Measurements from ENCODE around the gene LARGE2.

The LARGE2 gene

GRCh38 chr11:45909594-45910475 is 12.6 kb upstream of the LARGE2 start:
- no peak overlapping the region for H2BK120ac ChIP-seq (ENCODE audit: insufficient read depth, low read length, poor library complexity)
- no peak overlapping the region for H3K18ac ChIP-seq (ENCODE audit: low read length)
- no peak overlapping the region for H3K27ac ChIP-seq (ENCODE audit: low read depth, low read length)
- H2AK5ac ChIP-seq (ENCODE audit: low read length), result no peak overlapping the region
- H3K23ac ChIP-seq (ENCODE audit: low read length), result no peak overlapping the region
- WGBS (ENCODE audit: extremely low coverage, insufficient coverage, insufficient read length), result no CpG with 5 or more reads among the region's 32 CpGs
- H3K4me1 ChIP-seq (ENCODE audit: control insufficient read depth in 1 of 2, insufficient read depth in 2 of 2, low read length in 2 of 2), result peaks cover 15 to 16% of the 10 kb centered on the region in 2 experiments
- H3K4ac ChIP-seq (ENCODE audit: low read depth, low read length), result no peak overlapping the region
- no peaks in the 10 kb centered on the region for H3K27me3 ChIP-seq (ENCODE audit: insufficient read depth, low read length)
- H3K79me1 ChIP-seq (ENCODE audit: low read length), result peaks cover 5% of the 10 kb centered on the region
- no peak overlapping the region for H3K14ac ChIP-seq (ENCODE audit: low read length)
- H2BK12ac ChIP-seq (ENCODE audit: low read length), result no peak overlapping the region
- no peak overlapping the region for H2AFZ ChIP-seq (ENCODE audit: insufficient read depth, low read length, poor library complexity)
- H3K9ac ChIP-seq (ENCODE audit: low read length), result no peak overlapping the region
- peaks cover 44 to 47% of the 10 kb centered on the region in 2 experiments for H3K36me3 ChIP-seq (ENCODE audit: control insufficient read depth in 1 of 2, insufficient read depth in 2 of 2, low read length in 2 of 2)
- no peak for DNase-seq
- H3K79me2 ChIP-seq (ENCODE audit: control insufficient read depth, insufficient read depth, low read length, poor library complexity), result no peaks in the 10 kb centered on the region
- H3K4me3 ChIP-seq (ENCODE audit: low read depth, low read length), result no peak overlapping the region
- H2BK5ac ChIP-seq (ENCODE audit: low read depth, low read length, poor library complexity), result no peak overlapping the region
- H4K91ac ChIP-seq (ENCODE audit: low read depth, low read length), result no peak overlapping the region
- no peak overlapping the region for H4K12ac ChIP-seq (ENCODE audit: low read depth, low read length)
- H3K4me2 ChIP-seq (ENCODE audit: low read length), result no peak overlapping the region
- peaks cover 1% of the 10 kb centered on the region for H3K9me3 ChIP-seq (ENCODE audit: insufficient read depth, low read depth, low read length)
- no peak overlapping the region for H4K8ac ChIP-seq (ENCODE audit: low read depth, low read length)

GRCh38 chr11:45910623-45911022 is 11.8 kb upstream of the LARGE2 start:
- Histone ChIP-seq H4K12ac (ENCODE audit: low read depth, low read length) (no peak overlapping the region), H3K4ac (ENCODE audit: low read depth, low read length) (no peak overlapping the region), H3K79me2 (ENCODE audit: control insufficient read depth, insufficient read depth, low read length, poor library complexity) (no peaks in the 10 kb centered on the region), H4K8ac (ENCODE audit: low read depth, low read length) (no peak overlapping the region), H3K14ac (ENCODE audit: low read length) (no peak overlapping the region), H3K27me3 (ENCODE audit: insufficient read depth, low read length) (no peaks in the 10 kb centered on the region), H2AK5ac (ENCODE audit: low read length) (no peak overlapping the region), H3K18ac (ENCODE audit: low read length) (no peak overlapping the region), H2AFZ (ENCODE audit: insufficient read depth, low read length, poor library complexity) (no peak overlapping the region), H3K4me1 (ENCODE audit: control insufficient read depth in 1 of 2, insufficient read depth in 2 of 2, low read length in 2 of 2) (peaks cover 15 to 16% of the 10 kb centered on the region in 2 experiments), H3K9ac (ENCODE audit: low read length) (no peak overlapping the region), H3K36me3 (ENCODE audit: control insufficient read depth in 1 of 2, insufficient read depth in 2 of 2, low read length in 2 of 2) (peaks cover 52 to 55% of the 10 kb centered on the region in 2 experiments), H3K9me3 (ENCODE audit: insufficient read depth, low read depth, low read length) (peaks cover 1% of the 10 kb centered on the region), H2BK5ac (ENCODE audit: low read depth, low read length, poor library complexity) (no peak overlapping the region), H3K4me3 (ENCODE audit: low read depth, low read length) (no peak overlapping the region), H4K91ac (ENCODE audit: low read depth, low read length) (no peak overlapping the region), H3K23ac (ENCODE audit: low read length) (no peak overlapping the region), H3K4me2 (ENCODE audit: low read length) (no peak overlapping the region), H2BK12ac (ENCODE audit: low read length) (no peak overlapping the region), H2BK120ac (ENCODE audit: insufficient read depth, low read length, poor library complexity) (no peak overlapping the region), H3K27ac (ENCODE audit: low read depth, low read length) (no peak overlapping the region), H3K79me1 (ENCODE audit: low read length) (peaks cover 5% of the 10 kb centered on the region)
- DNase-seq, result no peak
- no CpG with 5 or more reads among the region's 9 CpGs for WGBS (ENCODE audit: extremely low coverage, insufficient coverage, insufficient read length)

- no peak overlapping the region for H2AK5ac ChIP-seq (ENCODE audit: low read length)
- H3K23ac ChIP-seq (ENCODE audit: low read length), result no peak overlapping the region
- WGBS (ENCODE audit: extremely low coverage, insufficient coverage, insufficient read length), result no CpG with 5 or more reads among the region's 19 CpGs
- H2BK5ac ChIP-seq (ENCODE audit: low read depth, low read length, poor library complexity), result no peak overlapping the region
- no peak for DNase-seq
- no peak overlapping the region for H3K18ac ChIP-seq (ENCODE audit: low read length)
- H3K27ac ChIP-seq (ENCODE audit: low read depth, low read length), result no peak overlapping the region
- H4K12ac ChIP-seq (ENCODE audit: low read depth, low read length), result no peak overlapping the region
- no peak overlapping the region for H3K4me3 ChIP-seq (ENCODE audit: low read depth, low read length)
- no peak overlapping the region for H2BK12ac ChIP-seq (ENCODE audit: low read length)
- peaks cover 1% of the 10 kb centered on the region for H3K9me3 ChIP-seq (ENCODE audit: insufficient read depth, low read depth, low read length)
- H3K79me1 ChIP-seq (ENCODE audit: low read length), result peaks cover 10% of the 10 kb centered on the region
- no peak overlapping the region for H3K9ac ChIP-seq (ENCODE audit: low read length)
- H3K4me2 ChIP-seq (ENCODE audit: low read length), result no peak overlapping the region
- no peak overlapping the region for H3K14ac ChIP-seq (ENCODE audit: low read length)
- H3K4me1 ChIP-seq (ENCODE audit: control insufficient read depth in 1 of 2, insufficient read depth in 2 of 2, low read length in 2 of 2), result peaks cover 3 to 7% of the 10 kb centered on the region in 2 experiments
- no peaks in the 10 kb centered on the region for H3K79me2 ChIP-seq (ENCODE audit: control insufficient read depth, insufficient read depth, low read length, poor library complexity)
- no peak overlapping the region for H4K91ac ChIP-seq (ENCODE audit: low read depth, low read length)
- no peak overlapping the region for H3K4ac ChIP-seq (ENCODE audit: low read depth, low read length)
- H2BK120ac ChIP-seq (ENCODE audit: insufficient read depth, low read length, poor library complexity), result no peak overlapping the region
- no peaks in the 10 kb centered on the region for H3K27me3 ChIP-seq (ENCODE audit: insufficient read depth, low read length)
- H4K8ac ChIP-seq (ENCODE audit: low read depth, low read length), result no peak overlapping the region
- H2AFZ ChIP-seq (ENCODE audit: insufficient read depth, low read length, poor library complexity), result no peak overlapping the region
- H3K36me3 ChIP-seq (ENCODE audit: control insufficient read depth in 1 of 2, insufficient read depth in 2 of 2, low read length in 2 of 2), result peaks cover 52 to 55% of the 10 kb centered on the region in 2 experiments
Measured at GRCh38 chr11:45913514-45913913, 8.9 kb upstream of the LARGE2 start.

- no peaks in the 10 kb centered on the region for H3K27me3 ChIP-seq (ENCODE audit: insufficient read depth, low read length)
- no peak overlapping the region for H3K4me3 ChIP-seq (ENCODE audit: low read depth, low read length)
- H3K23ac ChIP-seq (ENCODE audit: low read length), result no peak overlapping the region
- no peak overlapping the region for H3K9ac ChIP-seq (ENCODE audit: low read length)
- no peaks in the 10 kb centered on the region for H3K79me2 ChIP-seq (ENCODE audit: control insufficient read depth, insufficient read depth, low read length, poor library complexity)
- H2BK120ac ChIP-seq (ENCODE audit: insufficient read depth, low read length, poor library complexity), result no peak overlapping the region
- H3K36me3 ChIP-seq (ENCODE audit: control insufficient read depth in 1 of 2, insufficient read depth in 2 of 2, low read length in 2 of 2), result peaks cover 52 to 53% of the 10 kb centered on the region in 2 experiments
- no peak overlapping the region for H3K4me2 ChIP-seq (ENCODE audit: low read length)
- no peak overlapping the region for H4K12ac ChIP-seq (ENCODE audit: low read depth, low read length)
- DNase-seq, result no peak
- no peak overlapping the region for H3K18ac ChIP-seq (ENCODE audit: low read length)
- H4K8ac ChIP-seq (ENCODE audit: low read depth, low read length), result no peak overlapping the region
- H3K79me1 ChIP-seq (ENCODE audit: low read length), result peaks cover 10% of the 10 kb centered on the region
- H3K9me3 ChIP-seq (ENCODE audit: insufficient read depth, low read depth, low read length), result peaks cover 1% of the 10 kb centered on the region
- no peak overlapping the region for H2AK5ac ChIP-seq (ENCODE audit: low read length)
- no peak overlapping the region for H2AFZ ChIP-seq (ENCODE audit: insufficient read depth, low read length, poor library complexity)
- H3K4me1 ChIP-seq (ENCODE audit: control insufficient read depth in 1 of 2, insufficient read depth in 2 of 2, low read length in 2 of 2), result peaks cover 3 to 7% of the 10 kb centered on the region in 2 experiments
- H3K4ac ChIP-seq (ENCODE audit: low read depth, low read length), result no peak overlapping the region
- H2BK5ac ChIP-seq (ENCODE audit: low read depth, low read length, poor library complexity), result no peak overlapping the region
- H4K91ac ChIP-seq (ENCODE audit: low read depth, low read length), result no peak overlapping the region
- H3K27ac ChIP-seq (ENCODE audit: low read depth, low read length), result no peak overlapping the region
- WGBS (ENCODE audit: extremely low coverage, insufficient coverage, insufficient read length), result no CpG with 5 or more reads among the region's 22 CpGs
- no peak overlapping the region for H2BK12ac ChIP-seq (ENCODE audit: low read length)
- H3K14ac ChIP-seq (ENCODE audit: low read length), result no peak overlapping the region
Measured at GRCh38 chr11:45913942-45914635, 8.4 kb upstream of the LARGE2 start.
